Measurements from ENCODE around the gene SAMD11.
"Not testable (repeated sequence)": the region's sequence is repeated elsewhere in the genome, so short reads cannot be mapped to it uniquely, and the experiment has no call there.

The SAMD11 gene, protein sequence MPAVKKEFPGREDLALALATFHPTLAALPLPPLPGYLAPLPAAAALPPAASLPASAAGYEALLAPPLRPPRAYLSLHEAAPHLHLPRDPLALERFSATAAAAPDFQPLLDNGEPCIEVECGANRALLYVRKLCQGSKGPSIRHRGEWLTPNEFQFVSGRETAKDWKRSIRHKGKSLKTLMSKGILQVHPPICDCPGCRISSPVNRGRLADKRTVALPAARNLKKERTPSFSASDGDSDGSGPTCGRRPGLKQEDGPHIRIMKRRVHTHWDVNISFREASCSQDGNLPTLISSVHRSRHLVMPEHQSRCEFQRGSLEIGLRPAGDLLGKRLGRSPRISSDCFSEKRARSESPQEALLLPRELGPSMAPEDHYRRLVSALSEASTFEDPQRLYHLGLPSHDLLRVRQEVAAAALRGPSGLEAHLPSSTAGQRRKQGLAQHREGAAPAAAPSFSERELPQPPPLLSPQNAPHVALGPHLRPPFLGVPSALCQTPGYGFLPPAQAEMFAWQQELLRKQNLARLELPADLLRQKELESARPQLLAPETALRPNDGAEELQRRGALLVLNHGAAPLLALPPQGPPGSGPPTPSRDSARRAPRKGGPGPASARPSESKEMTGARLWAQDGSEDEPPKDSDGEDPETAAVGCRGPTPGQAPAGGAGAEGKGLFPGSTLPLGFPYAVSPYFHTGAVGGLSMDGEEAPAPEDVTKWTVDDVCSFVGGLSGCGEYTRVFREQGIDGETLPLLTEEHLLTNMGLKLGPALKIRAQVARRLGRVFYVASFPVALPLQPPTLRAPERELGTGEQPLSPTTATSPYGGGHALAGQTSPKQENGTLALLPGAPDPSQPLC

DNA sequence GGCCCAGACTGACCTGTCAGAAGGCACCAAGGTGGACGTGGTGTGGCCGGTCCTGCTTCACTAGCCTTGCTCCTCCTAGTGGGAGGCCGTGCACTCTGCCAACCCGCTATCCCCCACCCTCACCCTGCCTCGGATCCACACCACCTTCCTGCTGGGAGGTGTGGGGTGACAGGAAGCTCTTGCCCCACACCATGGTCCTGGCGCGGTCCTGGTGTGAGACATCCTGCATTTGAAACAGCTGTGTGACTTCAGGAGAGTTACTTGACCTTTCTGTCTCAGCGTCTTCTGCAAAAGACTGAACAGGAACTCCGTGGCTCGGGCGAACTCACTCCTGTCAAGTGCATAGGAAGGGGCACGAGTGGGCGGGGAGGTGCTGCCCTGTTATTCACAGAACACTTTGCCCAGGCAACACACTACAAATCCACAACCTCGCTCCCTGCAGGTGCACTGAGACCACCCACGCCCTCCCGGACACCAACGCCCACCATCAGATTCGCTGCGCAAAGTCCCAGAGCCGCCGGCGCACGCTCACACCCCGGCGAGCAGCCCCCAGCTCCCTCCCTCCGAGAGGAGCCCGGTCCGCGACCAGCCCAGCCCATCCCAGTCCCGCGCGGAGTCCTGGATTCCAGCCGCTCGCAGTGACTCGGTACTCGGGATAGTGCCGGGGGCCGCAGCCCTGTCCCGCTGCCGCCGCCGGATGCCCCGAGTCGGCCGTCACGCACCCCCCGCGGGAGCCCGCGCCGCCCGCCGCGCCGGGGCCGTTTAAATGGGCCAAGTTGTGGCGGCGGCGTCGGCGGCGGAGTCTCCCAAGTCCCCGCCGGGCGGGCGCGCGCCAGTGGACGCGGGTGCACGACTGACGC lies at the start of gene SAMD11:
TSS of gene SAMD11 (plus strand) at position 793 of the 860 bp plus-strand sequence. CDS start 509 bp downstream, outside the sequence.
- peak; percentile 81 for DNase-seq (ENCODE audit: low spot score)

DNA sequence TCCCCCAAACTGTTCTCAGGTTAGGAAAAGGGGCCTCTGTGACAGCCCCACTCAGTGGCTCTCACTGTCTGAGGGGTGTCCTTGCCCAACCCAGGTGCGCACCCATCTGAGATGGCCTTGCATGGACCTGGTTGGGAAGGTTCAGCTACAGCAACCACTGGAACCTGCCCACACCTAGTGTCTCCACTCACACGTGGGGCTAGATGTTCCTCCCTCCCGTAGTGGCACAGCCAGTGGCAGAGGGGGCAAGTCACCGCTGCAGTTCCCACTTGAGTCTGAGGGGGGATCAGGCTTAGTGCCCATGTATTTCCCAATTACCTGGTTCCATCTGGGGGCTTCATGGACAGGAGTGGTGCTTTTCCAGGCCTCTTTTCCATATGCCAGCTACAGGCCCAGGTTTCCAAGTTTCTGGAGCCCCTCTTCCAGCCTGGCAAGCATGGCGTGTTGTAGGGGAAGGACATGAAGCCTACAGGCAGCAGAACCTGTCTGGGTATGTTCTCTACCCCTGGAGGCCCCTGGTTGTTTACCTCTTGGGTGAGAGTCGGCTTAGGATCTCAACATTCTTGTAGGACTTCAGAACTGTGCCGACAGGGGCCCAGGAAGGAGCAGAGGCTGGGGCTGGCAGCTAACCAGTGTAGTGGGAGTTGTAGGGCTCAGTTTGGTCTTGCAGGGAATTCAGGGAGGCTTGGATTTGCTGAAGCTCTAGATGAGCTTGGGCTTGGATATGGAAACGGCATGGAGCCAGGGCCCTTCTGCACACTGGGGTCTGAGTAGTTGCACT lies 47.1 kb upstream of the SAMD11 start:
- DNase-seq (ENCODE audit: low spot score): not testable (repeated sequence)

DNA sequence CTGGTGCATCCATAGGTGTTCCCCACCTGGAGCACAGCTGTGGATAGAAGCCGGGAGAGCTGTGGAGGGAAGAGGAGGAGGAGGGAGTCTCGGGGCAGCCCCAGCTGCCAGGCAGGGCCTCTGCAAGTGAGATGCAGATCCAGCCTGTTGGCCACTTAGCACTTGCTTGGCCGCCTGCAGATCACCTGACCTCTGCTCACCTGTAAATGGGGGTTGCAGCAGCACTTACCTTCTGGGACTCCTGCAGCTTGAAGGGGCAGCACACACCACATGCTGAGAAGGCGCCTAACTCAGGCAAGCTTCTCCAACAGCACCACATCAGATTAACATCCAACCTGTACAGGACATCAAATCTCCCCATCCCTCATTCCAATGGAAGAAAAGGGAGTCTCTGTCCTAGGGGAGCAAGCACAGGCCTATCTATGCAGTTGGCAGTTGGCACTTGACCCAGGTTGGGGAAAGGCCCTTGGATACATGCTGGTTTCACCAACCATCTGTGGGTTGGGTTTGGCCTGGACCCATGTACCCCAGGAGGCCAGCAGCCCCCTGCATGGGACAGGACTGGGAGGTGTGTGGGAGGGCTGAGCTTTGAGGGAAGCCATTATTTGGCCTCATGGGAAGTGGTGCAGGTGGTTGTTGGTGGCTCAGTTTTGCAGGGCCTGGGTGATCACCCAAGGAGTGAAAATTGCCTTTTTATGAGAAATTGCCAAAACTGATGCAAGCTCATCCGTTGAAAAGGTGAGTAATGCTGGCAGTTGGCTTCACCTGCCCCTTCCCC lies 46.3 kb upstream of the SAMD11 start:
- not testable (repeated sequence) for DNase-seq (ENCODE audit: low spot score)

DNA sequence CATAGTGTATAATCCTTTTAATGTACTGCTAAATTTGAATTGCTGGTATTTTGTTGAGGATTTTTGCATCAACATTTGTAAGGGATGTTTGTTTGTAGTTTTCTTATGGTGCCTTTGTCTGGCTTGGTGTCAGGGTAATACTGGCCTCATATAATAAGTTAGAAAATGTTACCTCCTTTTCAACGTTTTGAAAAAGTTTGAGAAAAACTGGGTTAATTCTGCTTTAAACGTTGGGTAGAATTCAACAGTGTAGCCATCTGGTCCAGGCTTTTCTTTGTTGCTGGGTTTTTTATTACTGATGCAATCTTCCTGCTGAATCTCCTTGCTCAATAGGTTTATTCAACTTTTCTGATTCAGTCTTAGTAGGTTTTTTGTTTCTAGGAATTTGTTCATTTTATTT lies 43.2 kb upstream of the SAMD11 start:
- DNase-seq (ENCODE audit: low spot score): not testable (repeated sequence)

DNA sequence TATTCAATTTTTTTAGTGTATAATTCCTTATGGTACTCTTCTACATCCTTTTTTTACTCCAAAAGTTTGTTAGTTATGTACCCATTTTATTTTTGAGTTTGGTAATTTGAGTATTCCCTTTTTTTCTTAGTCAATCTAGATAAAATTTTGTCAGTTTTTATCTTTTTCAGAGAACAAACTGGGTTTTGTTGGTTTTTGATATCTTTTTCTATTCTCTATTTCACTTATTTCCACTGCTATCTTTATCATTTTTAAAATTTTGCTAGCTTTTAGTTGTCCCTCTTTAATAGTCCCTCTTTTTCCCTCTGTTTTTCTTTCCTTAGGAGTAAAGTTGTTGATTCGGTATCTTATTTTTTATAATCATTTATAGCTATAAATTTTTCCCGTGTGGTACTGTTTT lies 42.8 kb upstream of the SAMD11 start:
- DNase-seq (ENCODE audit: low spot score): not testable (repeated sequence)

DNA sequence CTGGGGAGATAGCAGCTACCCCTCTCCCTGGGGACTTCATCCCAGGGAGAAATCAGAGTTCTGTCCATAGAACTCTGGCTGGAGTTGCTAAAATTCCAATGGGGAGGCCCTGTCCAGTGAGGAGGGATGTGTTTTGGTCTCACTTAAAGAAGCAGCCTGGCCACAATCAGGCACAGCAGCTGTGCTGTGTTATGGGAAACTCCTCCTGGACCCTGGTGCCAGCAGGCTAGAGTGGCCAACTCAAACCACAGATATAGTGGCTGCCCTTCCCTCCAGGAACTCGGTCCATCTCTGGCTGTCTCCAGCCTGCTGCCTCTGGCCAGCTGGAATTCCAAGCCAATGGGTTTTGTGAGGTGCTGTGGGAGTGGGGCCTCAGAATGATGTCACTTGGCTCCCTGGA lies 37.4 kb upstream of the SAMD11 start:
- no peak for DNase-seq (ENCODE audit: low spot score)

DNA sequence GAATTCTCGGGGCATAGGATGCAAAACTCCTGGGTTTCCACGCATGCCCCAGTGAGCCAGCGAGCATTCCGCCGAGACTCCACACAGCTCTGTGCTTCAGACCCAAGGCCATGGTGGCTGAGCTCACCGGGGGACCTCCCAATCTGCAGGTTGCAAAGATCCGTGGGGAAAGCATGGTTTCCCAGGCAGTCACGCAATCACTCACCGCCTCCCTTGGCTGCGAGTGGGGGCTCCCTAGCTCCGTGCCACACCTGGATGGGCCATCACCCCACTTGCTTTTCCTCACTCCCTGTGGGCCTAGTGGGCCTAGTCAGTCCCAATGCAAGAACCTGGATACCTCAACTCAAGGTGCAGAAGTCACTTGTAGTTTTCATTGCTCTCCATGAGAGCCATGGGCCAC lies 37.0 kb upstream of the SAMD11 start:
- DNase-seq (ENCODE audit: low spot score): no peak

DNA sequence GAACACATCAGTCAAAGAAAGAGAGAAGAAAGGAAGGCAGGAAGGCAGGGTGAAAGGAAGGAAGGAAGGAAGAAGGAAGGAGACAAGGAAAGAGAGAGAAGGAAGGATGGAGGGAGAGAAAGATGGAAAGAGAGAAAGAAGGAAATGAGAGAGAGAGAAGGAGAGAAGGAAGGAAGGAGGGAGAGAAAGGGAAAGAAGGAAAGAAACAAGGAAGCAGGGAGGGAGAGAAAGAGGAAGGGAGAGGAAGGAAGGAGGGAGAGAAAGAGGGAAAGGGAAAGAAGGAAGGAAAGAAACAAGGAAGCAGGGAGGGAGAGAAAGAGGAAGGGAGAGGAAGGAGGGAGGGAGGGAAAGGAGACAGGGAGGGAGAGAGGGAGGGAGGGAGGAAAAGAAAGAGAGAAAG lies 35.4 kb upstream of the SAMD11 start:
- no peak for DNase-seq (ENCODE audit: low spot score)

DNA sequence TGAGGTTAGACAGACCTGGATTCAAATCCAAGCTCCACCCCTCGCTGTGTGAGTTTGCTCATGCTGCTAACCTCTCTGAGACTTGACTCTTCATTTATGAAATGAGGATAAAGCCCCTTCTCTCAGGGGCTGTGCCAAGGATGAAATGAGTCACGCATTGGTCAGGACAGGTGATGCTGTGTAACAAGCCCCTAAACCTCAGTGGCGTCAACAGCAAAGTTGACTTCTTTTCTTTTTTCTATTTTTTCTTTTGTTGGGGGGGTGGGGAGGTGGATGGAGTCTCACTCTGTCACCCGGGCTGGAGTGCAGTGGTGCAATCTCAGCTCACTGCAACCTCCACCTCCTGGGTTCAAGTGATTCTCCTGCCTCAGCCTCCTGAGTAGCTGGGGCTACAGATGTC lies 33.9 kb upstream of the SAMD11 start:
- DNase-seq (ENCODE audit: low spot score): not testable (repeated sequence)

DNA sequence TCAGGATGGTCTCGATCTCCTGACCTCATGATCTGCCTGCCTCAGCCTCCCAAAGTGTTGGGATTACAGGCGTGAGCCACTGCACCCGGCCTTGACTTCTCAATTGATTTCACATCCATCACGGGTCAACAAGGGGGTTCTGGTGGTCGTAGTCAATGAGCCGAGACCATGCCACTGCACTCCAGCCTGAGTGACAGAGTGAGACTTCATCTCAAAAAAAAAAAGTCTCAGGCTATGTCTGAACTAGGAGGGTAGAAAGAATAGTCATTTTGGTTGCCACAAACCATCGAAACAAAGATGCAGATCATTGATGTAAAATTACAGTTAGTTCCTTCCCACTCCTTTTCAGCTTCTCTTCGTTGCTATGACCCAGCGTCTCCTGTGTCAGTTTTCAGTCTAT lies 33.5 kb upstream of the SAMD11 start:
- not testable (repeated sequence) for DNase-seq (ENCODE audit: low spot score)

DNA sequence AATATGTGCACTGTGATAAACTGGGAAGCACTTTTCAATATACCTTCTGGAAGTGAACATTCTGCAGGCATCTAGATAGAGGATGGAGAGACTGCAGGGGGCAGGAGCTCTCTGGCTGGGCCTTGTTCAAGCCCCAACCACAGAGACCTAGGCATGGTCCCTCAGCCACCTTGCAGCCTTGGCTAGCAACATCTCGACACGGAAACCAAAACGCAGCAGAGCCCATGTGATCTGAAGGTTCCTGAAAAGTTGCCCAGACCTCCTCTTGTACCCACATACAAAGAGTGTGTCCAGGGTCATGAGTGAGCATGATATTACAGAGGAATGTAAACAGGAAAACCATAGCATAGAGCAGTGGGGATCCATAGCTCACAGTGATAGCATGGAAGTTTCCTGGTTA lies 33.1 kb upstream of the SAMD11 start:
- DNase-seq (ENCODE audit: low spot score): no peak

DNA sequence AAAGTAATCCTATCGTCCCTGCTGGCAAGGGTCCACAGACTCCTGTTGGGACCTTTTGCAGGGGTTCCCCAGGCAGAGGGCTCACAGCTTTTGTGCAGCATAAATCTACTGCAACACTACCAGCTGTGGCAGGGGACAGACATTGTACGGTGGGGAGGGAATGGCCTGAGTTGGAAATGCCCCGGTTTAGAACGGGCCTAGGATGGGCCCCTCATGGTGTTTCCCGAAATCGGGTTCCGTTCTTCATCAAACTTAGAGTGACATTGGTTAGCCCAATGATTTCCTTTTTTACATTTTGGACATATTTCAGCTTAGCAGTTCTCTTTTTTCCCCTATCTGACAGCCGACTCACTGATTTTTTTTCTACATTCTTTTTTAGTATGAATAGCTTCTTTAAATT lies 26.5 kb upstream of the SAMD11 start:
- DNase-seq (ENCODE audit: low spot score): no peak

DNA sequence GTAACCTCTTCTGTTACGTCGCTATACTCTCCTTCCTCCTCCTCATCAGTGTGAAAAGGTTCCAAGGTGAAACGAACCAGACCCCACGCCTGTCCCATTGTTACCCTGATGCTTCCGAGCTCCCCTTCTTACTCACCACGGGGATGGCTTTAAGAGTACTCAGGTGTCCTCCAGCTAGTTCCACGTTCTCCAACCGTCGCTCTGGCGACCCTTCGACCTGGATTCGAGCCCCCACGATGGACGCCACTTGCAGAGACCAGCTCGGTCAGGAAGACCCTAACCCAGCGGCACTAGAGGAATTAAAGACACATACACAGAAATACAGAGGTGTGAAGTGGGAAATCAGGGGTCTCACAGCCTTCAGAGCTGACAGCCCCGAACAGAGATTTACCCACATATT lies 25.8 kb upstream of the SAMD11 start:
- DNase-seq (ENCODE audit: low spot score): not testable (repeated sequence)

DNA sequence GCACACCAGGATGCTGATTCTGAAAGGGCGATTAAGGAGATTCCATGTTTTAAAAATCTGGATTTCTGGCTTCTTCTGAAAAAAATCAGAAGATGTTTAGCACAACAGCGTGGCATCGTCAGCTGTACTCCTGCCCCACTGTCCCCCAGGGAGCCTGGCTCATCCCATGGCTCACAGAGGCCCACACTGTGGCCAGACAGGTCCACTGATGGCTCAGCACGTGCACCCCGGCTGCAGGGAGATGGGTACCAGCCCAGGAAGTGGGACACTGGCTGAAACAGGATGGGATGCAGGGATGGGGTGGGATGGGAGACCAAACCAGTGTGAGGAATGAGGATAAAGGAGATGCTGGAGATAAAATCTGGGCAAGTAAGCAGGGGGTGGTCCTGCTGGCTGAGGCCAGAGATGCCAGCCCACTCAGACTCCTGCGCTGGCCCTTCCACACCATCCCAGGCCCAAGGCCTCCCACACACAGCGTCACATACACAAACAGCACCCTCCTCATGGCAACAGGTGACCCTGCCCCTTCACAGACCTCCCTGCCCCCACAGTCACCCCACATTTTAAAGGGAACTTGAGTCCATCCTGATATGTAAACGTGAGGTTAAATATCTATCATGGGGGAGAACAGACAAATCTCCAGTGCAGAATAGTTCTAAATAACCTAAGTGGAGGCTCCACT lies 23.9 kb upstream of the SAMD11 start:
- peak; percentile 15 for DNase-seq (ENCODE audit: low spot score)

DNA sequence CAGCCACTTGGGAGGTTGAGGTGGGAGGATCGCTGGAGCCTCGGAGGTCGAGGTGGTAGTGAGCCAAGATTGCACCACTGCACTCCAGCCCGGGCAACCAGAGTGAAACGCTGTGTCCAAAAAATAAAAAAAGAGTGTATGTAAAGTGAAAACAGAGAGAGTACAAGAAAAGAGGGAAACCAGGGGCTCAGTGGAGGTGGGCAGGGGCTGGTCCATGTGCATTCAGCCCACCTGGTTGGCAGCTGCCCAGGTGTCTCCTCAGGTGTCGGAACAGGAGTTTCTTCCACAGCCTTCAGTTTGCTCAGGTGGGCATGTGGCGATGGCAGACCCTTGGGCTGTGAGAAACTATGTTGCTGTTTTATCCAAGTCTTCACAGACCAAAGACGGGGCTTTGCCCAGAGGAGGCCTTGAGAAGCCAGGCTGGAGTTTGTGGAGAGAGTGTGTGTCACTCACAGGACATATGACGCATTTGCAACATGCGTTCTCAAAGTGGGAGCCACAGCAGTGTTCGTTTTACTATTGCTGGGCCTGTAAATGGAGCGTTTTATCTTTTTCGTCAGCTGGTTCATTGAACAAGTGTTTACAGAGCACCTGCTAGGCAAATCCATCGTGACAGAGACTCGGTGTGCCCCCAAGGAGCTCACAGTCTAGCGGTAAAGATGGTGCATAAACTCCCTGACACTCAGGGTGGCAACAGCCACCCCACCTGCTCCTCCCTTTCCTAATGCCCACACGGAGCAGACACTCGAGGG lies 22.4 kb upstream of the SAMD11 start:
- DNase-seq (ENCODE audit: low spot score): no peak

DNA sequence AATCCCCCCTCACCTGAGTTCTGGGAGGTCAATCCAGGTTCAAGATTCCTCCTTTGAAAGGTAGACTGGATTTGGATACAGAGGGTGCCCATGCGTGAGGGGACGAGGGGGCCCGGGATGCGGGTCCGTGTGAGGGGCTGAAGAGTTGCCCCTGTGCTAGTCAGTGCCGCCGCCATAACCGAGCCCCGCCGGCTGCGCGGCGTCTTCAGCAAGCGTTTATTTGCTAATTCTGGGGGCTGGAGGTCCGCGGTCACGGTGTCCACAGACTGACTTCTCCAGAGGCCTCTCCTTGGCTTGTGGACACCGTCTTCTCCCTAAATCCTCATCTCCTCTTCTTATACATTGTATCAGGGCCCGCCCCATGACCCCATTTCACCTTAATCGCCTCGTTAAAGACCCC lies 20.9 kb upstream of the SAMD11 start:
- DNase-seq (ENCODE audit: low spot score): no peak

DNA sequence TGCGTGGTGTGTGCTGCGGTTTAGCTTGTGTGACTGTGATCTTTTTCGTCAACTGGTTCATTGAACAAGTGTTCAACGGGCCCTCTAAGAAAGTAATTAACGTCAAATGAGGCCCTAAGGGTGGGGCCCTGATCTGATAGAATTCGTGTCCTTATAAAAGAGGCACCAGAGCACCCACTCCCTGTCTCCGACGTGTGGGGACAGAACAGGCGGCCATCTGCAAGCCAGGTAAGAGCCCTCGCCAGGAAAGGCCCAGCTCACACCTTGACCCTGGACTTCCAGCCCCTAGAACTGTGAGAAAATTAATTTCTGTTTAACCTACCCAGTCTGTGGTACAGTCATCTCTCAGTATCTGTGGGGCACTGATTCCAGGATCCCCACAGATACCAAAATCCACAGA lies 20.4 kb upstream of the SAMD11 start:
- DNase-seq (ENCODE audit: low spot score): no peak

DNA sequence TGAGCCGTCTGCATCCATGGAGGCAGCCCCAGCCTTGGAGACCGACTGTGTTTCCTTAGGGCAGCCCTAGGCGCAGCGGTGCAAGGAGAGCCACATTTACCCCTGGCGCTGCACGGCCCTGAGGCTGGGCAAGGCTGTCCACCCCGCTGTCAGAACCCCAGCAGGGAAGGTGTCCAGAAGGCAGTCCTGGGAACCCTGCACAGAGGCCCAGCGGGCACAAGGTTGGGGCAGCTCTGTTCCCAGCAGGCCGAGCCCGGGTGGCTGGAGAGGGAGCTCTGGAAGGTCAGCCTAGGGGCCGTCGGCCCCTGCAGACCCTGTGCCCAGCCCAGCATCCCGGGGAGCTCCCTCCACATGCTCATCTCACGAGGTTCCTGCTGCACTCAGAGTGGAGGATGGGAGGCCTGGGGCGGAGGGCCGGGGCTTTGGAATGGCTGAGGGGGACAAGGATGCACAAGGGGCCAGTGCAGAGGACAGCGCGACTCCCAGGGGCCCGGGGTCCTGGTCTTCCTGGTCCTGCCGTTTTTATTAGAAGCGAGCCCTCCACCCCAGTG lies 19.9 kb upstream of the SAMD11 start:
- DNase-seq (ENCODE audit: low spot score): no peak

Data from D341Med (cell line).